Measurements from ENCODE around the gene LIG4.
"Not testable (repeated sequence)": the region's sequence is repeated elsewhere in the genome, so short reads cannot be mapped to it uniquely, and the experiment has no call there.

LIG4 gene

DNA sequence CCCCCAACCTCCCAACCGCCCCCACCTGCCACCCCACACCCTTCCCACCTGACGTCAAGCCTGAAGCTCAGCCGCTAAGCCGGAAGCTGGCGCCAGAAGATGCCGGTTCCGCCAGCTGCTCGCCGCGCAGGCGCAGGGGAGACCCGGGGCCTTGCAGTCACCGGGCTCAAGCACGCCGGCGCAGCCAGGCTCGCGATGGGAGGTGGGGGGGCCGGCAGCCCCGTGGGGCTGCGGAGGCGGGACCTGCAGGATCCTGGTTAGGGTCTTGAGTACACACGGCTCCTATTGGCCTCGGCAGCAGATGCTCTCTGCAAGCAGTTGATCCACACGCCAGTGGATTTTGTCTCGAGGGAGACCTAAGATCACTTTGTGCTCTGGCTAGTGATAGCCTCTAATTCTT lies at the start of gene LIG4:
LIG4 (minus strand) TSS at position 101 of the 400 bp plus-strand sequence. CDS start 4,268 bp downstream, outside the sequence.
- no peaks in the 10 kb centered on the region; the same call in 1 of the 2 replicates for H3K36me3 ChIP-seq (ENCODE audit: insufficient read depth, low read length)
- H3K4me1 ChIP-seq (ENCODE audit: insufficient read depth, low read length) = no peaks in the 10 kb centered on the region
- no peaks in the 10 kb centered on the region for H3K9me3 ChIP-seq (ENCODE audit: control insufficient read depth, insufficient read depth, low read length)
- H3K9ac ChIP-seq (ENCODE audit: low read depth, low read length) = peak within 1 kb of the TSS; percentile 66

- H3K36me3 ChIP-seq (ENCODE audit: insufficient read depth, low read length) = no peaks in the 10 kb centered on the region
- no peak overlapping the region for H3K9ac ChIP-seq (ENCODE audit: low read depth, low read length)
- H3K4me1 ChIP-seq (ENCODE audit: insufficient read depth, low read length) = no peaks in the 10 kb centered on the region
- H3K9me3 ChIP-seq (ENCODE audit: control insufficient read depth, insufficient read depth, low read length) = no peaks in the 10 kb centered on the region
Observed at GRCh38 chr13:108263621-108264355, 48.5 kb upstream of the LIG4 start.

GRCh38 chr13:108257248-108257647 lies 41.9 kb upstream of the LIG4 start:
- no peaks in the 10 kb centered on the region for H3K4me1 ChIP-seq (ENCODE audit: insufficient read depth, low read length)
- H3K36me3 ChIP-seq (ENCODE audit: insufficient read depth, low read length) = no peaks in the 10 kb centered on the region
- H3K9ac ChIP-seq (ENCODE audit: low read depth, low read length) = no peak overlapping the region
- H3K9me3 ChIP-seq (ENCODE audit: control insufficient read depth, insufficient read depth, low read length) = no peaks in the 10 kb centered on the region

- Histone ChIP-seq H3K4me1 (ENCODE audit: insufficient read depth, low read length) (no peaks in the 10 kb centered on the region), H3K9ac (ENCODE audit: low read depth, low read length) (no peak overlapping the region), H3K36me3 (ENCODE audit: insufficient read depth, low read length) (no peaks in the 10 kb centered on the region), H3K9me3 (ENCODE audit: control insufficient read depth, insufficient read depth, low read length) (peaks cover 2% of the 10 kb centered on the region; the same call in 1 of the 2 replicates)
Observed at GRCh38 chr13:108249150-108249549, 33.8 kb upstream of the LIG4 start.

GRCh38 chr13:108230377-108230776 lies 15.0 kb upstream of the LIG4 start:
- no peak overlapping the region for H3K9ac ChIP-seq (ENCODE audit: low read depth, low read length)
- peaks cover 2% of the 10 kb centered on the region; the same call in 1 of the 2 replicates for H3K36me3 ChIP-seq (ENCODE audit: insufficient read depth, low read length)
- H3K9me3 ChIP-seq (ENCODE audit: control insufficient read depth, insufficient read depth, low read length) = no peaks in the 10 kb centered on the region
- no peaks in the 10 kb centered on the region for H3K4me1 ChIP-seq (ENCODE audit: insufficient read depth, low read length)

GRCh38 chr13:108227651-108228272 lies 12.4 kb upstream of the LIG4 start:
- no peak overlapping the region for H3K9ac ChIP-seq (ENCODE audit: low read depth, low read length)
- H3K36me3 ChIP-seq (ENCODE audit: insufficient read depth, low read length) = peaks cover 2% of the 10 kb centered on the region; the same call in 1 of the 2 replicates
- no peaks in the 10 kb centered on the region for H3K4me1 ChIP-seq (ENCODE audit: insufficient read depth, low read length)
- H3K9me3 ChIP-seq (ENCODE audit: control insufficient read depth, insufficient read depth, low read length) = no peaks in the 10 kb centered on the region

GRCh38 chr13:108226184-108226583 lies 10.8 kb upstream of the LIG4 start:
- Histone ChIP-seq H3K9me3 (ENCODE audit: control insufficient read depth, insufficient read depth, low read length) (no peaks in the 10 kb centered on the region), H3K36me3 (ENCODE audit: insufficient read depth, low read length) (peaks cover 2% of the 10 kb centered on the region), H3K9ac (ENCODE audit: low read depth, low read length) (no peak overlapping the region), H3K4me1 (ENCODE audit: insufficient read depth, low read length) (no peaks in the 10 kb centered on the region)

GRCh38 chr13:108225440-108225839 lies 10.1 kb upstream of the LIG4 start:
- Histone ChIP-seq H3K36me3 (ENCODE audit: insufficient read depth, low read length) (peaks cover 2% of the 10 kb centered on the region), H3K9ac (ENCODE audit: low read depth, low read length) (no peak overlapping the region), H3K4me1 (ENCODE audit: insufficient read depth, low read length) (no peaks in the 10 kb centered on the region), H3K9me3 (ENCODE audit: control insufficient read depth, insufficient read depth, low read length) (no peaks in the 10 kb centered on the region)

GRCh38 chr13:108223687-108224503 lies 8.6 kb upstream of the LIG4 start:
- H3K36me3 ChIP-seq (ENCODE audit: insufficient read depth, low read length) = peaks cover 2% of the 10 kb centered on the region
- H3K9ac ChIP-seq (ENCODE audit: low read depth, low read length) = no peak overlapping the region
- no peaks in the 10 kb centered on the region for H3K9me3 ChIP-seq (ENCODE audit: control insufficient read depth, insufficient read depth, low read length)
- no peaks in the 10 kb centered on the region for H3K4me1 ChIP-seq (ENCODE audit: insufficient read depth, low read length)

- Histone ChIP-seq H3K9me3 (ENCODE audit: control insufficient read depth, insufficient read depth, low read length) (no peaks in the 10 kb centered on the region), H3K9ac (ENCODE audit: low read depth, low read length) (no peak overlapping the region), H3K4me1 (ENCODE audit: insufficient read depth, low read length) (no peaks in the 10 kb centered on the region), H3K36me3 (ENCODE audit: insufficient read depth, low read length) (no peaks in the 10 kb centered on the region; the same call in 1 of the 2 replicates)
Observed at GRCh38 chr13:108220041-108220440, 4.7 kb upstream of the LIG4 start.

DNA sequence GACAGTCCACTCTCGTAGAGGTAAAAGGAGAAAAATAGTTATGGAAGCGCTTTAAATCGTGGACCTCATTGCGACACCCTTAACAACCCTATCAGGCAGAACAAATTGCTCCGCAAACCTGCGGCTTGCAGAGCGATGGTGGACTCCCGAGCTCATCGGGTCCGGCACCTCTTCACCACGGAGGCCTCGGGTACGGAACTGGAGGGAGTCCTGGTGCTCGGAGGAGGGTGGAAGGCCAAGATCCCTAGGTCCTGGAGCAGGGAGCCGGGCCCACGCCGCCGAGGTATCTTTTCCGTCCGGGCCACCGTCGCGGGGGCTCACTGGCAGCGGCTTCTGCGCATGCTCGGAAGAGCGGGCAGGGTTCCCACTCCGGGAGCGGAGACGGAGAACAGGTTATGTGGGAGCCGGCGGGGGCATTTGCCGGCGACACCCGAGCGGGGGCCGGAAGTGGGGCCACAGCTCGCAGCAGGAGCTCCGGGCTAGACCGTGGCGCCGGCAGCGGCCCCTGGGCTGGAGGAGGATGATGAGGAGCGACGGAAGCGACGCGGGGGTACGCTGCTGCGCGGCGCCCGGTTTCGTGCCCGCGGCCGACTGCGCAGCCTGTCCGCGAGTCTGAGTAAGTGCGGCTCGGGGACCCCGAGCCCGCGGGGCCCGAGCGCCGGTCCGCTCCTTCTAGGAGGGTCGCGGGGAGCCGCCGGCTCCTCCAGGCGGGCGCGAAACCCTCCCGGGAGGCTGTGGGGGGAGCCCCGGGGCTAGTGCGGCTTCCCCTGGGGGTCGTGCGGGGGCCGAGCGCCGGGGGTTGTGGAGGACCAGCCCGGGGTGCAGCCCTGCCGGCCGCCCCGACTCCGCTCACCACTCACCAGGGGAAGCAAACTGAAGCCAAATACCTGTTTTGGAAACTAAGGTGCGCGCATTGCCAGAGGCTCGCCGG lies 3.0 kb upstream of the LIG4 start, which contains the start of gene ABHD13:
ABHD13 (plus strand) TSS at position 349 of the 931 bp plus-strand sequence. CDS start 10,827 bp downstream, outside the sequence.
- H3K9me3 ChIP-seq (ENCODE audit: control insufficient read depth, insufficient read depth, low read length) = no peaks in the 10 kb centered on the region
- no peaks in the 10 kb centered on the region for H3K4me1 ChIP-seq (ENCODE audit: insufficient read depth, low read length)
- H3K36me3 ChIP-seq (ENCODE audit: insufficient read depth, low read length) = no peaks in the 10 kb centered on the region; the same call in 1 of the 2 replicates
- peak within 1 kb of the TSS; percentile 71 for H3K9ac ChIP-seq (ENCODE audit: low read depth, low read length)

- H3K9ac ChIP-seq (ENCODE audit: low read depth, low read length) = peak overlapping the region; percentile 71
- H3K4me1 ChIP-seq (ENCODE audit: insufficient read depth, low read length); H3K36me3 ChIP-seq (ENCODE audit: insufficient read depth, low read length): not testable (repeated sequence)
Observed at GRCh38 chr13:108217307-108218043, 2.1 kb upstream of the LIG4 start.

More at GRCh38 chr13:108217307-108218043, 2.1 kb upstream of the LIG4 start:
- not testable (repeated sequence) for H3K9me3 ChIP-seq (ENCODE audit: control insufficient read depth, insufficient read depth, low read length)

All from ES-I3 (cell line).